ENCODE data around the gene UGT1A7. TPM values are rescaled to one million over a fixed set of nuclear protein-coding genes. Genes with fewer than 3 reads are reported as not detected.
A peak's percentile ranks its signal among the peaks of the same experiment; 100 is the strongest.

Gene UGT1A7
- total RNA-seq, 1 donor = not detected

DNA sequence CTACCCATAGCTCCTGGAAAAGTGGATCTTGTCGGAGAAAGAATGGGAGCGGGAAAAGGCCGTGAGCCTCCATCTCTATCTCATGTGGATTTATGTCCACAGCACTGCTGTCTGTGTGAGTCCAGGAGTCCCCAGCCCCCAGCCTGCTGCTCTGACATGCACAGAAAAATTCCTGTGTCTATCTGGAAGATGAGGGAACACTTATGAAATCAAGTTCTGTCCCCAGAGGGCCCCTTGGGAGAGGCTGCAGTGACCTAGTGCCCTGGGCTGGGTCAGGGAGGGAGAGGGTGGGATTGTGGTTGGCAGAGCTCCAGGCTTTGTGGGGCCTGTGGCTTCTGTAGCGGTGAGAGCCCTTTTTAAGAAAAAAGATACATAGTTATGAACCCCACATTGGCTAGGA, 135.1 kb downstream of the UGT1A7 start:
- no peak overlapping the region for H3K4me3 ChIP-seq (ENCODE audit: low read depth, low read length)
- TF ChIP-seq, protein P1, sequence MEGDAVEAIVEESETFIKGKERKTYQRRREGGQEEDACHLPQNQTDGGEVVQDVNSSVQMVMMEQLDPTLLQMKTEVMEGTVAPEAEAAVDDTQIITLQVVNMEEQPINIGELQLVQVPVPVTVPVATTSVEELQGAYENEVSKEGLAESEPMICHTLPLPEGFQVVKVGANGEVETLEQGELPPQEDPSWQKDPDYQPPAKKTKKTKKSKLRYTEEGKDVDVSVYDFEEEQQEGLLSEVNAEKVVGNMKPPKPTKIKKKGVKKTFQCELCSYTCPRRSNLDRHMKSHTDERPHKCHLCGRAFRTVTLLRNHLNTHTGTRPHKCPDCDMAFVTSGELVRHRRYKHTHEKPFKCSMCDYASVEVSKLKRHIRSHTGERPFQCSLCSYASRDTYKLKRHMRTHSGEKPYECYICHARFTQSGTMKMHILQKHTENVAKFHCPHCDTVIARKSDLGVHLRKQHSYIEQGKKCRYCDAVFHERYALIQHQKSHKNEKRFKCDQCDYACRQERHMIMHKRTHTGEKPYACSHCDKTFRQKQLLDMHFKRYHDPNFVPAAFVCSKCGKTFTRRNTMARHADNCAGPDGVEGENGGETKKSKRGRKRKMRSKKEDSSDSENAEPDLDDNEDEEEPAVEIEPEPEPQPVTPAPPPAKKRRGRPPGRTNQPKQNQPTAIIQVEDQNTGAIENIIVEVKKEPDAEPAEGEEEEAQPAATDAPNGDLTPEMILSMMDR (IDR thresholded peaks at IDR 0.05; ENCODE audit: insufficient read depth, low read length) = no peak
- DNase-seq (ENCODE audit: low read depth) = no peak

DNA sequence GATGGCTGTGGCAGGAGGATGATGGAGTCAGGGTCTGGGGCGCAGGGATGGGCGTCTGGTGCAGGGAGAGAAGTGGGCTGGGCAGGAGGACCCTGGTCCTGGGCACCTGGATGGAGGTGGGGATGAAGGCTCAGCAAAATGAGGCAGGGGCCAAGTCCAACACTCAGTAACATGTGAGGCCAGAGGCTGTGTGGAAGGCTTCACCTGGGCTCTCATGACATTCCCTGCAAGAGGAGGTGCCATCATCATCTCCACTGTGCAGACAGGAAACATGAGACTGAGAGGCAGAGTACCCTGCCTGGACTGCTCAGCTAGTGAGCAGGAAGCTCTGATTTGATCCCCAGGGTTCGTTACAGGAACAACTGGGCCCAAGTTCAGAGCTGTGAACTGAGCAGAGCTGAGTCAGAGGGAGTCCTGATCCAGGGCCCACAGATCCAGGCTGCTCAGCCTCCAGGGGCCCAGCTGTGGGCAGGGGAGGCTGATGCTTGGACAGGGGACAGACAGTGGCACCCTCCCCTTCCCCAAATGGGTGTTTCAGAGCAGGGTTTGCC, 135.7 kb downstream of the UGT1A7 start:
- TF ChIP-seq, protein P1 (IDR thresholded peaks at IDR 0.05; ENCODE audit: insufficient read depth, low read length) = no peak
- peak; percentile 40 for DNase-seq (ENCODE audit: low read depth)

DNA sequence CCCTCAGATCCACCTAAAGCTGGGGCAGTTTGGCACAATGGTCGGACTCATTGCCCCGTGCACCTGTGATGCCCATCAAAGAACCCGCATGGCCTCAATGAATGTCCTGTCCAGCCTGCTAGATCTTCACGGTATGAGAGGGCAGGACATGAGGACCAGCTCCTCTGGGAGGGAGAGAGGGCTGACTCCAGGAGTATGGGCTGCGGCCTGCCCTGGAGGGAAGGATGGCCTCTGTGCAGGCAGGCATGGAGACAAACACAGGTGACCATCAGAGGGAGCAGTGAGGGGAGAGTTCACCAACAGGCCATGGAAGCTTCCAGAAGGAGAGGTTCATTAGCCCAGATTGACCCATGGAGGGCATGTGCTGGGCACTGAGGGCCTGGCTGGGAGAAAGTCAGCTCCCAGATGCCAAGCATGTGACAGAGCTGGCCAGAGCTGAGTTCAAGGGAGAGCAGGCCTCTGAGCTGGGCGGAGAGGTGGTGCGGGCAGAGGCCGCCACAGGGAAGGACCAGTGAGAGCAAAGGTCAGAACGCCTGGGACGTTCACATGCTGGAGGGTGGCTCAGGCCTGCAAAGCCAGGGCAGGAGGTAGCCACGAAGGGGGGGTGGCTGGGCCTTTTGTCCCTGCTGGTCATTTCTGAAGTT, 136.4 kb downstream of the UGT1A7 start:
- DNase-seq (ENCODE audit: low read depth) = no peak
- TF ChIP-seq, protein P1 (IDR thresholded peaks at IDR 0.05; ENCODE audit: insufficient read depth, low read length) = no peak
- no peak overlapping the region for H3K4me3 ChIP-seq (ENCODE audit: low read depth, low read length)

More for the DNA sequence above, 135.7 kb downstream of the UGT1A7 start:
- no peak overlapping the region for H3K4me3 ChIP-seq (ENCODE audit: low read depth, low read length)

DNA sequence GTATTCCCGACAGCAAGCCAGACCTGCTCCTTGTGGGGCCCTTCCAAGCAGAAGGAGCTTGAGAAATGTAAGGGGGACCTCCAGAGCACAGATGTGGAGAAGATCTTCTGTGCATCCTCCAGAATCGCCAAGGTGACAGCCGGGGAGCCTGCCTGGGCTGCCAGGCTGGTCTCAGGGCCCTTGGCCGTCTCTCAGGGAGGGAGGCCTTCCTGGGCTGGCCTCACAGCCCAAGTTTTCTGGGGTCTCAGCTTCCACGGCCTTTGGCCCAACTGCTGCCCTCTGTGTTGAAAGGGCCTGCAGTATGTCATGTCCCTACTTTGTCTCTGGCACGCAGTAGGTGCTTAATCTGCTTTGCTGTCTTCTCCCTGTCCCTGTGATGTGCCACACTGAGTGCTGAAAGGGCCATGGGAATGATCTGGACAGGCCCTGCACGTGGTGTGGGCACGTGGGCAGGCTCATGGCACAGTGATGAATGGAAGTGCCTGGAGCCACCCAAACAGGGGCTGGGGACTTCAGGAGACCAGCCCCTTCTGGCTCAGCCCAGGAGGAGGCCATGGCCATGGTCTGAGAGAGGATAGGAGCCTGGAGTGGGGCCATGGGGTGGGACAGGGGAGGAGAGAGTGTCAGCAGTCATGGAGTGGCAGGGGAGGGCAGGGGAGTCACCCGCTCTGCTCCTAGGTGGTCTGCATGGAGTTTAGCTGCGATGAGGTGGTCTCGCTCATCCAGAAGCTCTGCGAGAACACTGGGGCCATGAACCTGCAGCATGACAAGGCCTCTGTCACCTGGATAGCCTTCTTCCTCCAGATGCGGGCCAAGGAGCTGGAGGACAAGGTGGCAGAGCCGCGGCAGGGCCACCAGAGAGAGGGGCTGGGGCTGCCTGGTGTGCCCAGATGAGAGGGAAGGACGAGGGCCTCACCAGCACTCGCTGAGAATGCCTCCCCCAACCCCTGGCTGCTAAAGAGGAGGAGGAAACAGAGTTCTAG, 137.2 kb downstream of the UGT1A7 start:
- TF ChIP-seq, protein P1 (IDR thresholded peaks at IDR 0.05; ENCODE audit: insufficient read depth, low read length) = no peak
- no peak for DNase-seq (ENCODE audit: low read depth)
- H3K4me3 ChIP-seq (ENCODE audit: low read depth, low read length) = no peak overlapping the region

- DNase-seq (ENCODE audit: low read depth) = no peak
- H3K4me3 ChIP-seq (ENCODE audit: low read depth, low read length) = no peak overlapping the region
- TF ChIP-seq, protein P1 (IDR thresholded peaks at IDR 0.05; ENCODE audit: insufficient read depth, low read length) = no peak
These were observed 138.4 kb downstream of the UGT1A7 start for GRCh38 chr2:233819884-233820773.

GRCh38 chr2:233820774-233821105, 139.0 kb downstream of the UGT1A7 start:
- TF ChIP-seq, protein P1 (IDR thresholded peaks at IDR 0.05; ENCODE audit: insufficient read depth, low read length) = no peak
- H3K4me3 ChIP-seq (ENCODE audit: low read depth, low read length) = no peak overlapping the region
- no peak for DNase-seq (ENCODE audit: low read depth)
